GM13976 (cell line): ENCODE measurements around the gene DUSP22.

Experiments used
- DNase-seq: peaks from one replicate; pipeline ENCODE4 v3.0.0; 2012; ENCODE audit warnings: low spot score
- in situ Hi-C: fragments of 300-500 bp; cut with MboI; formaldehyde crosslinking; loops from one replicate; pipeline ENCODE4 v1.12.0; 2022; ENCODE audit warnings: low sequenced_read_pairs, mixed read lengths, inconsistent platforms; ENCODE audit not compliant: unreplicated experiment
- TF ChIP-seq, protein P1 (sequence below): IDR thresholded peaks from 2 replicates; pipeline ENCODE4 v1.5.1; 2012; ENCODE audit warnings: borderline replicate concordance, mild to moderate bottlenecking; ENCODE audit not compliant: insufficient read depth; ENCODE audit errors: extremely low read depth, missing control alignments, control extremely low read depth

Gene DUSP22

GRCh38 chr6:400815-401214, 108.5 kb downstream of the DUSP22 start:
- in situ Hi-C loops, result no loop called here
- DNase-seq, result no peak
- TF ChIP-seq, protein P1, sequence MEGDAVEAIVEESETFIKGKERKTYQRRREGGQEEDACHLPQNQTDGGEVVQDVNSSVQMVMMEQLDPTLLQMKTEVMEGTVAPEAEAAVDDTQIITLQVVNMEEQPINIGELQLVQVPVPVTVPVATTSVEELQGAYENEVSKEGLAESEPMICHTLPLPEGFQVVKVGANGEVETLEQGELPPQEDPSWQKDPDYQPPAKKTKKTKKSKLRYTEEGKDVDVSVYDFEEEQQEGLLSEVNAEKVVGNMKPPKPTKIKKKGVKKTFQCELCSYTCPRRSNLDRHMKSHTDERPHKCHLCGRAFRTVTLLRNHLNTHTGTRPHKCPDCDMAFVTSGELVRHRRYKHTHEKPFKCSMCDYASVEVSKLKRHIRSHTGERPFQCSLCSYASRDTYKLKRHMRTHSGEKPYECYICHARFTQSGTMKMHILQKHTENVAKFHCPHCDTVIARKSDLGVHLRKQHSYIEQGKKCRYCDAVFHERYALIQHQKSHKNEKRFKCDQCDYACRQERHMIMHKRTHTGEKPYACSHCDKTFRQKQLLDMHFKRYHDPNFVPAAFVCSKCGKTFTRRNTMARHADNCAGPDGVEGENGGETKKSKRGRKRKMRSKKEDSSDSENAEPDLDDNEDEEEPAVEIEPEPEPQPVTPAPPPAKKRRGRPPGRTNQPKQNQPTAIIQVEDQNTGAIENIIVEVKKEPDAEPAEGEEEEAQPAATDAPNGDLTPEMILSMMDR, result no peak
